ENCODE data around the gene TREM1.

DNA sequence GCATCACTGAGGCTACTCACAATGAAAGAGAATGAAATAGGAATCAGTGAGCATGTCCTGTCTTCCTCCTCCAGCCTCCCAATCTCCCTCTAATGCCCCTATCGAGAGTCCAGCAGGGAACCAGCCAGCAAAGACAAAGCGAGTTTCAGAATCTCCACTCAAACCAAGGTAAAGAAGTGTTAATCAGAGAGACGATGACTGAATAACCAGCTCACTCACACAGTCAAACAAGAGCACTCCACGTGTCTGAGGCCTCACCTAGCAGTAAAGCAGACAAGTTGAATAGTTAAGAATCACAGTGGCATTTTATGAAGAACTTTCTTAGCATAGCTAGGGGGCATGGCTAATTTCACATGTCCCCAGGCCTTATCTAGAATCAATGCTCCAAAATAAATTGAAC is 3.3 kb upstream of the TREM1 start:
- no peak for TF ChIP-seq TAF1 (conservative IDR thresholded peaks at IDR 0.05)
- no peak for TF ChIP-seq JUND (IDR thresholded peaks at IDR 0.05)
- TF ChIP-seq ATF3 (IDR thresholded peaks at IDR 0.05): no peak
- TF ChIP-seq MAX (IDR thresholded peaks at IDR 0.05): no peak
- TF ChIP-seq, protein P1, sequence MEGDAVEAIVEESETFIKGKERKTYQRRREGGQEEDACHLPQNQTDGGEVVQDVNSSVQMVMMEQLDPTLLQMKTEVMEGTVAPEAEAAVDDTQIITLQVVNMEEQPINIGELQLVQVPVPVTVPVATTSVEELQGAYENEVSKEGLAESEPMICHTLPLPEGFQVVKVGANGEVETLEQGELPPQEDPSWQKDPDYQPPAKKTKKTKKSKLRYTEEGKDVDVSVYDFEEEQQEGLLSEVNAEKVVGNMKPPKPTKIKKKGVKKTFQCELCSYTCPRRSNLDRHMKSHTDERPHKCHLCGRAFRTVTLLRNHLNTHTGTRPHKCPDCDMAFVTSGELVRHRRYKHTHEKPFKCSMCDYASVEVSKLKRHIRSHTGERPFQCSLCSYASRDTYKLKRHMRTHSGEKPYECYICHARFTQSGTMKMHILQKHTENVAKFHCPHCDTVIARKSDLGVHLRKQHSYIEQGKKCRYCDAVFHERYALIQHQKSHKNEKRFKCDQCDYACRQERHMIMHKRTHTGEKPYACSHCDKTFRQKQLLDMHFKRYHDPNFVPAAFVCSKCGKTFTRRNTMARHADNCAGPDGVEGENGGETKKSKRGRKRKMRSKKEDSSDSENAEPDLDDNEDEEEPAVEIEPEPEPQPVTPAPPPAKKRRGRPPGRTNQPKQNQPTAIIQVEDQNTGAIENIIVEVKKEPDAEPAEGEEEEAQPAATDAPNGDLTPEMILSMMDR (IDR thresholded peaks at IDR 0.05; ENCODE audit: low read depth, low read length, missing input control): no peak
- TF ChIP-seq YY1 (IDR thresholded peaks at IDR 0.05): no peak
- TF ChIP-seq, protein P2, sequence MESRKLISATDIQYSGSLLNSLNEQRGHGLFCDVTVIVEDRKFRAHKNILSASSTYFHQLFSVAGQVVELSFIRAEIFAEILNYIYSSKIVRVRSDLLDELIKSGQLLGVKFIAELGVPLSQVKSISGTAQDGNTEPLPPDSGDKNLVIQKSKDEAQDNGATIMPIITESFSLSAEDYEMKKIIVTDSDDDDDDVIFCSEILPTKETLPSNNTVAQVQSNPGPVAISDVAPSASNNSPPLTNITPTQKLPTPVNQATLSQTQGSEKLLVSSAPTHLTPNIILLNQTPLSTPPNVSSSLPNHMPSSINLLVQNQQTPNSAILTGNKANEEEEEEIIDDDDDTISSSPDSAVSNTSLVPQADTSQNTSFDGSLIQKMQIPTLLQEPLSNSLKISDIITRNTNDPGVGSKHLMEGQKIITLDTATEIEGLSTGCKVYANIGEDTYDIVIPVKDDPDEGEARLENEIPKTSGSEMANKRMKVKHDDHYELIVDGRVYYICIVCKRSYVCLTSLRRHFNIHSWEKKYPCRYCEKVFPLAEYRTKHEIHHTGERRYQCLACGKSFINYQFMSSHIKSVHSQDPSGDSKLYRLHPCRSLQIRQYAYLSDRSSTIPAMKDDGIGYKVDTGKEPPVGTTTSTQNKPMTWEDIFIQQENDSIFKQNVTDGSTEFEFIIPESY (IDR thresholded peaks at IDR 0.05): no peak
- no peak for TF ChIP-seq HNF4G (IDR thresholded peaks at IDR 0.05)
- TF ChIP-seq RAD21 (IDR thresholded peaks at IDR 0.05): no peak
- TF ChIP-seq FOXA1 (IDR thresholded peaks at IDR 0.05): no peak
- TF ChIP-seq, protein P3, sequence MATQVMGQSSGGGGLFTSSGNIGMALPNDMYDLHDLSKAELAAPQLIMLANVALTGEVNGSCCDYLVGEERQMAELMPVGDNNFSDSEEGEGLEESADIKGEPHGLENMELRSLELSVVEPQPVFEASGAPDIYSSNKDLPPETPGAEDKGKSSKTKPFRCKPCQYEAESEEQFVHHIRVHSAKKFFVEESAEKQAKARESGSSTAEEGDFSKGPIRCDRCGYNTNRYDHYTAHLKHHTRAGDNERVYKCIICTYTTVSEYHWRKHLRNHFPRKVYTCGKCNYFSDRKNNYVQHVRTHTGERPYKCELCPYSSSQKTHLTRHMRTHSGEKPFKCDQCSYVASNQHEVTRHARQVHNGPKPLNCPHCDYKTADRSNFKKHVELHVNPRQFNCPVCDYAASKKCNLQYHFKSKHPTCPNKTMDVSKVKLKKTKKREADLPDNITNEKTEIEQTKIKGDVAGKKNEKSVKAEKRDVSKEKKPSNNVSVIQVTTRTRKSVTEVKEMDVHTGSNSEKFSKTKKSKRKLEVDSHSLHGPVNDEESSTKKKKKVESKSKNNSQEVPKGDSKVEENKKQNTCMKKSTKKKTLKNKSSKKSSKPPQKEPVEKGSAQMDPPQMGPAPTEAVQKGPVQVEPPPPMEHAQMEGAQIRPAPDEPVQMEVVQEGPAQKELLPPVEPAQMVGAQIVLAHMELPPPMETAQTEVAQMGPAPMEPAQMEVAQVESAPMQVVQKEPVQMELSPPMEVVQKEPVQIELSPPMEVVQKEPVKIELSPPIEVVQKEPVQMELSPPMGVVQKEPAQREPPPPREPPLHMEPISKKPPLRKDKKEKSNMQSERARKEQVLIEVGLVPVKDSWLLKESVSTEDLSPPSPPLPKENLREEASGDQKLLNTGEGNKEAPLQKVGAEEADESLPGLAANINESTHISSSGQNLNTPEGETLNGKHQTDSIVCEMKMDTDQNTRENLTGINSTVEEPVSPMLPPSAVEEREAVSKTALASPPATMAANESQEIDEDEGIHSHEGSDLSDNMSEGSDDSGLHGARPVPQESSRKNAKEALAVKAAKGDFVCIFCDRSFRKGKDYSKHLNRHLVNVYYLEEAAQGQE (IDR thresholded peaks at IDR 0.05): no peak
- no peak for TF ChIP-seq SP1 (IDR thresholded peaks at IDR 0.05)

Data from liver (tissue), 3 donors.